ENCODE data around the gene POFUT2. TPM values are rescaled to one million over a fixed set of nuclear protein-coding genes. Genes with fewer than 3 reads are reported as not detected.

POFUT2 gene
- total RNA-seq, 2 experiments from 2014 or later: 56.6 to 57.2 TPM

DNA sequence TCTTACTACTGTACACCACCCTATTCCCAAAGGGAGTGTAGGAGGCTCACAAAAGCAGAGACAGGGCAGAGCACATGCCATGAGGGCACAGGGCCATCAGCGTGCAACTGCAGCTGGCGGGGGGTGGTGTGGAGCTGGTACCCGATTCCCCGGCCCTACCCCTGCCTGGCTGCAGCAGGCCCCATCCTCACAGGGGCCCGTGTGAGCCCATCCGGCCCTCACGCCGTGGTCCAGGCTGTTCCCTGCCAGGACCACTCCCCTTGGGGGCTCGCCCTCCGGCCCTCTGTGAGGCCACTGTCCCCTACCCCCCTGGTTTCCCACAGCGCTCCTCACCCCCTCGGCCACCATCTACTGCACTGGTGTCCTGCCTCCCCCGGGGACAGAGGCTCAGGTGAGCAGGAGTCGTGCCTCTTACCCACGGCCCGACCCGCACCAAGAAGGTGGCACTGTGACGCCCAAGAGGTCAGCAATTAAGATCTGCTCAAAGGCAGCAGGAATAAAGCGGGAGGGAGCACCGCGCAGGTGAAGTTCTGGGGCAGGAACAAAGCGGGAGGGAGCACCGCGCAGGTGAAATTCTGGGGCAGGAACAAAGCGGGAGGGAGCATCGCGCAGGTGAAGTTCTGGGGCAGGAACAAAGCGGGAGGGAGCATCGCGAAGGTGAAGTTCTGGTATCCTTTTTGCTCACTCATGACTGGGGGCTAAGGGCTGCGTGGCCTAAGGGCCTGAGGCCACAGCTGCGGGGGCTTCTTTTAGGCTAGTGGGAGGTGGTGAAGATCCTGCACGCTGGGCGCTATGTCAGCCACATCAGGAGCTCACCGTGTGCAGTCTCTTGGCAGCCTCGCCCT, 3.9 kb downstream of the POFUT2 start:
- Histone ChIP-seq H3K4me3 (ENCODE audit: low read length) (no peak overlapping the region), H3K9me3 (ENCODE audit: control insufficient read depth in 1 of 2, insufficient read depth in 1 of 2, low read length in 2 of 2) (no peaks in the 10 kb centered on the region), H3K27me3 (ENCODE audit: control insufficient read depth in 1 of 2, insufficient read depth in 2 of 2, low read length in 2 of 2) (no peaks in the 10 kb centered on the region), H3K27ac (ENCODE audit: low read depth in 1 of 2, low read length in 2 of 2) (no peak overlapping the region), H3K36me3 (ENCODE audit: insufficient read depth, low read length) (peaks cover 62% of the 10 kb centered on the region), H3K4me1 (ENCODE audit: insufficient read depth, low read length) (peaks cover 26% of the 10 kb centered on the region)
- Mint-ChIP-seq H3K9me3 (no peaks in the 10 kb centered on the region), H3K4me1 (ENCODE audit: low read depth) (peaks cover 20% of the 10 kb centered on the region), H3K27ac (no peak overlapping the region), H3K27me3 (no peaks in the 10 kb centered on the region), H3K4me3 (no peak overlapping the region), H3K36me3 (ENCODE audit: low read depth) (peaks cover 59% of the 10 kb centered on the region)
- intact Hi-C loops (cut with DNase I, micrococcal nuclease): loop anchor here in 1 of 2 experiments (10.0 kb wide), 3 partner anchors 209 to 1041 kb away; partner anchors contain the start of genes ADARB1, C21orf58, PCNT and PTTG1IP
- peak in 2 of 14 experiments; percentile 20 to 30 for DNase-seq
- ChIA-PET CTCF (no interaction called here), POLR2A (no interaction called here)
- no peak for ATAC-seq (ENCODE audit: poor library complexity)
- TF ChIP-seq, protein P1, sequence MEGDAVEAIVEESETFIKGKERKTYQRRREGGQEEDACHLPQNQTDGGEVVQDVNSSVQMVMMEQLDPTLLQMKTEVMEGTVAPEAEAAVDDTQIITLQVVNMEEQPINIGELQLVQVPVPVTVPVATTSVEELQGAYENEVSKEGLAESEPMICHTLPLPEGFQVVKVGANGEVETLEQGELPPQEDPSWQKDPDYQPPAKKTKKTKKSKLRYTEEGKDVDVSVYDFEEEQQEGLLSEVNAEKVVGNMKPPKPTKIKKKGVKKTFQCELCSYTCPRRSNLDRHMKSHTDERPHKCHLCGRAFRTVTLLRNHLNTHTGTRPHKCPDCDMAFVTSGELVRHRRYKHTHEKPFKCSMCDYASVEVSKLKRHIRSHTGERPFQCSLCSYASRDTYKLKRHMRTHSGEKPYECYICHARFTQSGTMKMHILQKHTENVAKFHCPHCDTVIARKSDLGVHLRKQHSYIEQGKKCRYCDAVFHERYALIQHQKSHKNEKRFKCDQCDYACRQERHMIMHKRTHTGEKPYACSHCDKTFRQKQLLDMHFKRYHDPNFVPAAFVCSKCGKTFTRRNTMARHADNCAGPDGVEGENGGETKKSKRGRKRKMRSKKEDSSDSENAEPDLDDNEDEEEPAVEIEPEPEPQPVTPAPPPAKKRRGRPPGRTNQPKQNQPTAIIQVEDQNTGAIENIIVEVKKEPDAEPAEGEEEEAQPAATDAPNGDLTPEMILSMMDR (IDR thresholded peaks at IDR 0.05): no peak

DNA sequence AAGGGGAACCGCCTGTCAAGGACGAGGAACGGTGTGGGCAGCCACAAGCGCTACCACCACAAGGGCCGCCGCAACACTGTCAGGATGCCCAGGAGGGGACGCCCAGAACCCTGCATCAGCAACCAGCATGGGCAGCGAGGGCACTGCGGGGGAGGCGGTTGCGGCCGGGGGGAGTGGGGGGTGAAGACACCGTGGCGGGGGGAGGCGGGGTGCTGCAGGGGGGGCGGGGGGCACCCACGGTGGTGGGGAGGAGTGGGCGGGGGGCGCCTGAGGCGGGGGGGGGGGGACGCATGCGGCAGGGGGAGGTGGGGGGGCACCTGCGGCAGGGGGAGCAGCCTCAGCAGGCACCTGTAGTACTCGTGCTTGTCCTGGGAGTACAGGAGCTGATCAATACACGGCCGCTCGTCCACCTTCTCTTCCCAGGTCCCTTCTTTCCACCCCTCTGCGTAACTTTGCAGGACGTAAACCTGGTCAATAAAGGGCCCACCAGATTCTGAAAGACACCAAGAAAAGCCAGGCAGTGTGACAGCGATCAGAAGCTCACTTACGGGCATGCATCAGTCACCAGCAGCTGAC, 4.6 kb downstream of the POFUT2 start:
- ATAC-seq (ENCODE audit: poor library complexity) (no peak), DNase-seq (peak in 2 of 14 experiments; percentile 19 to 20)
- Mint-ChIP-seq H3K36me3 (ENCODE audit: low read depth) (peaks cover 59% of the 10 kb centered on the region), H3K4me1 (ENCODE audit: low read depth) (peaks cover 18% of the 10 kb centered on the region), H3K27me3 (no peaks in the 10 kb centered on the region), H3K4me3 (no peak overlapping the region), H3K9me3 (no peaks in the 10 kb centered on the region), H3K27ac (no peak overlapping the region)
- H3K4me1 ChIP-seq (ENCODE audit: insufficient read depth, low read length): peaks cover 20% of the 10 kb centered on the region
- H3K9me3 ChIP-seq (ENCODE audit: control insufficient read depth in 1 of 2, insufficient read depth in 1 of 2, low read length in 2 of 2): no peaks in the 10 kb centered on the region
- TF ChIP-seq, protein P1 (IDR thresholded peaks at IDR 0.05): no peak
- ChIA-PET POLR2A (no interaction called here), CTCF (no interaction called here)
- H3K4me3 ChIP-seq (ENCODE audit: low read length): no peak overlapping the region
- H3K27me3 ChIP-seq (ENCODE audit: control insufficient read depth in 1 of 2, insufficient read depth in 2 of 2, low read length in 2 of 2): no peaks in the 10 kb centered on the region
- peaks cover 69% of the 10 kb centered on the region for H3K36me3 ChIP-seq (ENCODE audit: insufficient read depth, low read length)
- no peak overlapping the region for H3K27ac ChIP-seq (ENCODE audit: low read depth in 1 of 2, low read length in 2 of 2)
- intact Hi-C loops (cut with DNase I, micrococcal nuclease): loop anchor here in 1 of 2 experiments (10.0 kb wide), 3 partner anchors 208 to 1042 kb away; partner anchors contain the start of genes ADARB1, C21orf58, PCNT and PTTG1IP

DNA sequence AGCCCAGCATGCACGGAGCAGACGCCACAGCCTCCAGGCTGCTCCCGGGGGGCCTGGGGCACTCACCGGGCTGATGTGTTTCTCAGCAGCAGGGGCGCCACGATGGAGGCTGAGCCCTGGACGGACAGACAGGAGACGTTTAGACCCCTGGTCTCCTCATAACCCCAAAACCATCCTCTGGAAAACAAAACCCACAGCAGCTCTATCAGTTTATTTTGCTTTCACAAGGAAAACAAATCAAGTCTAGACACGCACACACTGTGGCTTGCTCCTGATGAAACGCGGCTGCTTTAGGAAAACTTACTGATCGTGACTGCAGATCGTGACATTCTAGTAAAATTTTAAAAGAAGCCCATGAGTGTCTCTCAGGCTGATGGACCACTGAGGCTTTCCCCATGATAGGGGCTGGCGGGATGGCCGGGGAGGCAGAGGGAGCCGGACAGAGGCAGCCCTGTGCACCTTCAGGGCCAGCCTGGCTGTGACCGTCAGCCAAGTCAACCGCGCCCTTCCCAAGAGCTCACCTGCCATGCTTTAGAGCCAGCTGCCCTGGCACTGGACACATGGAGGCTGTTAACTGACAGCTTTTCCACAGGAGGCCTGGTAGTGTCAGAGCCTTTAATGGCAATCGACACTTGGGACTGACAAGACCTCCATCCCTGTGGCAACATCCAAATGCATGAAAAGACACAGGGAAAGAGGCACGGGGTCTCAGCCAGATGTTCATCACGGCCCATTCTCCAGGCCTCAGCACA, 5.2 kb downstream of the POFUT2 start:
- ATAC-seq (ENCODE audit: poor library complexity) (no peak), DNase-seq (peak in 2 of 14 experiments; percentile 3 to 19)
- peaks cover 76% of the 10 kb centered on the region for H3K36me3 ChIP-seq (ENCODE audit: insufficient read depth, low read length)
- Mint-ChIP-seq H3K4me3 (no peak overlapping the region), H3K4me1 (ENCODE audit: low read depth) (peaks cover 13% of the 10 kb centered on the region), H3K9me3 (no peaks in the 10 kb centered on the region), H3K36me3 (ENCODE audit: low read depth) (peaks cover 55% of the 10 kb centered on the region), H3K27me3 (no peaks in the 10 kb centered on the region), H3K27ac (no peak overlapping the region)
- TF ChIP-seq, protein P1 (IDR thresholded peaks at IDR 0.05): no peak
- H3K27me3 ChIP-seq (ENCODE audit: control insufficient read depth in 1 of 2, insufficient read depth in 2 of 2, low read length in 2 of 2): no peaks in the 10 kb centered on the region
- intact Hi-C loops (cut with DNase I, micrococcal nuclease): loop anchor here in 1 of 2 experiments (10.0 kb wide), 3 partner anchors 208 to 1042 kb away; partner anchors contain the start of genes ADARB1, C21orf58, PCNT and PTTG1IP
- H3K4me1 ChIP-seq (ENCODE audit: insufficient read depth, low read length): peaks cover 20% of the 10 kb centered on the region
- POLR2A ChIA-PET: no interaction called here
- H3K9me3 ChIP-seq (ENCODE audit: control insufficient read depth in 1 of 2, insufficient read depth in 1 of 2, low read length in 2 of 2): no peaks in the 10 kb centered on the region
- no peak overlapping the region for H3K27ac ChIP-seq (ENCODE audit: low read depth in 1 of 2, low read length in 2 of 2)
- CTCF ChIA-PET: no interaction called here
- no peak overlapping the region for H3K4me3 ChIP-seq (ENCODE audit: low read length)
